Skeletal muscle cell (primary cell): ENCODE measurements around the gene TLCD3A.
"Not testable (repeated sequence)": the region's sequence is repeated elsewhere in the genome, so short reads cannot be mapped to it uniquely, and the experiment has no call there.

Experiments used
- DNase-seq: peaks from one replicate; pipeline ENCODE4 v3.0.0-alpha.2; 2010; ENCODE audit warnings: low read depth
- H3K4me3 ChIP-seq: 2 replicates; pipeline ENCODE4 v1.5.1; 2011; ENCODE audit warnings: low read depth, mild to moderate bottlenecking, control low read depth, low read length, moderate library complexity

Gene TLCD3A

DNA sequence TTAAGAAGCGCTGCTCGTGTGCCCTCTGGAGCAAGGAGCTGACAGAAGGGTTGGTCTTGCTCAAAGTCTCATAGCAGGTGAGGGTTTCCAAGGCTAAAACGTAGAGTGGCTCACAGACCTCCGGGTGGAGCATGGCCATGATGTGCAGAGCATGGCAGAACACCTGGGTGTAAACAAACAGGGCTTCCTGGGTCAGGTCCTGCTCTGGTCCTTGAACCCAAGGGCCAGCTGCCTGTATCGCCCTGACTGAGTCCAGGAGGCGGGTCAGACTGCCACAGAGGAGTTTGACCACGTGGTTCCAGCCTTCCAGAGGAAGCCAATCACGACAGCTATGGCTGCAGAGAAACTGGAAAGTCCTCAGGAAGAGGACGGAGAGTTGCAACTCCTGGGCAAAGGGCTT, 12.5 kb downstream of the TLCD3A start:
- DNase-seq: no peak
- no peak overlapping the region for H3K4me3 ChIP-seq

DNA sequence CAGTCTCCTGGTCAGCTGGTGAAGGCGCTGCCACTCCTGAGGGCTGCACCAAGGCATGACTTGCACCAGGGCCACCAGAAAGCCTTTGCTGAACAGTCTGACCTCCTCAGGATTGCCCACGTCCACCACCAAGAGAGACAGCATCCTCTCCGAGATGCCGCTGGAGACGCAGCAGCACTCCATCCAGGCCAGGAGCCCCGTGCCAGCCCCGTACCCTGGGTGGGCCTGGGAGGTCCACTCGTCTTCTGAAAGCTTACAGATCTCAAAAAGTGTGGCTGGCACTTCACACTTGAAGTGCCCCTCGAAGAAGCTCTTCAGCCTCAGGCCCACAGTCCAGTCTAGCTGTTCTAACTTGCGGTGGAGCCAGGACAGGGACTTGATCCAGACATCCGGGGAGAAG, 13.0 kb downstream of the TLCD3A start:
- H3K4me3 ChIP-seq: no peak overlapping the region
- no peak for DNase-seq

DNA sequence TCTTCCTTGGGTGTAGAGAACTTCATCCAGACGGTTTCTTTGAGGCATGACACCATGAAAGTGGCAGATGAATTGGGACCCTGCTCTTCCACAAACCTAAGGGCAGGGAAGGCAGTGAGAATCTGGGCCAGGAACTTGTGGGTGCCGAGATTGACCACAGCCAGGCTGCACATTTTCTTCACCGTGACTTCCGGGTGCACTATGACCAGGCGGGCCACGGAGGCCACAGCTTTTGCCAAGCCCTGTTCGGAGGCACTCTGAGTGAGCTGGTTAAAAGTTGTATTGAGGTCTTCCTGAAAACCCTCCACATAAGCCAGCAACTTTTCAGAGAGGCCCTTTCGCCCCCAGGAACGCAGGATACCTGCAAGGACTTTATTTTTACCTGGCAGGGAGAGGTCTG, 13.8 kb downstream of the TLCD3A start:
- DNase-seq: no peak

DNA sequence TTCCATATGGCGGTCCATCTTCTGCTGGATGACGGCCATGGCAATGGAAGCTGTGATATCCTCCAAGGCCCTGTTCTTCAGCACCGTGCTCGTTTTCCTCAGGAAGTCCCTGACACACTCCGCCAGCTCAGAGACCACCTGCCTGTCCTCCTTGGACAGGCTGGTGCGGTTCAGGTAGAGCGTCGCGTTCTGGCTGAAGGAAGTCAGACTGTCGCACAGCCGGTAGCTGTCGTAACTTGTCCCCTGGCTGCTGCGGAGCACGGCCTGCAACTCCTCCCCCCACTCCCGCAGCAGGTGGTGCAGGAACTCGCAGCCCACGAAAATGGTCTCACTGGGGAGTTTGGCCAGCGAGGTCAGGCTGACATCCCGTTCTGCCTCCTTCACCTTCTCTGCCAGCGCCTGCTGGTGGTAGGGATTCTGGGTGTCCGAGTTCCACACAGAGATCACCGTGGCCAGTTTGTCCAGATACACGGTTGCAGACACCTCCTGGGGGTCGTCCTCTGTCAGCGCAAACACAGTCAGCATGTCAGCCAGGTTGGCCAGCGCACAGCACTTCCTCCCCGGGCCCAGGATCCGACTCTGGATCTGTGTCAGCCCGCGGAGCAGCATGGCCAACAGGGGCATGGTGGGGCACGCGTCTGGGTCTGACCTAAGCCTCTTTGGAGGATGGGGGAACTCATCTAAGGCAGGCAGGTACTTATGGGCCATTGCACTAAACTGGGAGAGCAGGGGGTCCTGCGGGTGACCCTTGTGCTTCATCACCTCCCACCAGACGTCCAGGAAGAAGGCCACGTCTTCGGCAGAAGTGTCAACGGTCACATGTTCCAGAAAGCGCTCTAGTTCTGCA, 14.6 kb downstream of the TLCD3A start:
- DNase-seq: no peak
- no peak overlapping the region for H3K4me3 ChIP-seq

More for the DNA sequence above, 13.8 kb downstream of the TLCD3A start:
- H3K4me3 ChIP-seq: no peak overlapping the region

DNA sequence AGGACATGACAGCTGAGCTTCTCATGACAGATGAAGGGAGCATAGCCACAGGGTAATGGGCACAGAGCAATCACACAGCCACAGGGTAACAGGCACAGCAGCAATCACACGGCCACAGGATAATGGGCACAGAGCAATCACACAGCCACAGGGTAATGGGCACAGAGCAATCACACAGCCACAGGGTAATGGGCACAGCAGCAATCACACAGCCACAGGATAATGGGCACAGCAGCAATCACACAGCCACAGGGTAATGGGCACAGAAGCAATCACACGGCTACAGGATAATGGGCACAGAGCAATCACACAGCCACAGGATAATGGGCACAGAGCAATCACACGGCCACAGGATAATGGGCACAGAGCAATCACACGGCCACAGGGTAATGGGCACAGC, 16.2 kb downstream of the TLCD3A start:
- DNase-seq, H3K4me3 ChIP-seq: not testable (repeated sequence)

DNA sequence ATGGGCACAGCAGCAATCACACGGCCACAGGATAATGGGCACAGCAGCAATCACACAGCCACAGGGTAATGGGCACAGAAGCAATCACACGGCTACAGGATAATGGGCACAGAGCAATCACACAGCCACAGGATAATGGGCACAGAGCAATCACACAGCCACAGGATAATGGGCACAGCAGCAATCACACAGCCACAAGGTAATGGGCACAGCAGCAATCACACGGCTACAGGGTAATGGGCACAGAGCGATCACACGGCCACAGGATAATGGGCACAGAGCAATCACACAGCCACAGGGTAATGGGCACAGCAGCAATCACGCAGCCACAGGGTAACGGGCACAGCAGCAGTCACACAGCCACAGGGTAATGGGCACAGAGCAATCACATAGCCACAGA, 17.0 kb downstream of the TLCD3A start:
- not testable (repeated sequence) for DNase-seq, H3K4me3 ChIP-seq

DNA sequence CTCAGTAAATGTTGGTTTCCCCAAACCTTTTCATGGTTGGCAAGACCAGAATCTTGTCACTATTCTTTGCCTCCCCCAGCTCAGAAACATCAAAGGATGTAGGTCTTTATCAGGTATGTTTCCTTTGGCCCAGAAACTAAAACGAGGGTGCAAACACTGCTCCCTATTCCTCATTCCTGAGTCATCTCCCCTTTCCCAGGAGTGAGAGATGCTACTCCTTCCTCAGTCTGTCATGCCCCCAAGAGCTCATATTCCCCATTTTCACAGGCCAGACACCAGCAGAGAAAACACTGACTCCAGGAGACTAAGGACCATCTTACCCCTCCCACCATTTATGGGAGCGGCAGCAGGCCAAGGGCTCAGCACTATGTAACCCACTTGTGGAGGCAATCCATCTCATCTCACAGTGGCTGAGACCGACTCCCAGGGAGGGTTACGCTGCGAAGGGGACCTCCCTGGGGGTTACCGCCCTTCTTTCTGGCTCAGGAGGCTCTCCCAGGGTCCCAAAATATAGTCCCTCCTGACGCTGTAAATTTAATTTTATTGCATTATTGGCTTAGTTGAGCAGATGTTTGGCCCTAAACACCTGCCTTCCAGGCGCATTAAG, 18.1 kb downstream of the TLCD3A start:
- H3K4me3 ChIP-seq: peak overlapping the region; percentile 80
- DNase-seq: no peak

DNA sequence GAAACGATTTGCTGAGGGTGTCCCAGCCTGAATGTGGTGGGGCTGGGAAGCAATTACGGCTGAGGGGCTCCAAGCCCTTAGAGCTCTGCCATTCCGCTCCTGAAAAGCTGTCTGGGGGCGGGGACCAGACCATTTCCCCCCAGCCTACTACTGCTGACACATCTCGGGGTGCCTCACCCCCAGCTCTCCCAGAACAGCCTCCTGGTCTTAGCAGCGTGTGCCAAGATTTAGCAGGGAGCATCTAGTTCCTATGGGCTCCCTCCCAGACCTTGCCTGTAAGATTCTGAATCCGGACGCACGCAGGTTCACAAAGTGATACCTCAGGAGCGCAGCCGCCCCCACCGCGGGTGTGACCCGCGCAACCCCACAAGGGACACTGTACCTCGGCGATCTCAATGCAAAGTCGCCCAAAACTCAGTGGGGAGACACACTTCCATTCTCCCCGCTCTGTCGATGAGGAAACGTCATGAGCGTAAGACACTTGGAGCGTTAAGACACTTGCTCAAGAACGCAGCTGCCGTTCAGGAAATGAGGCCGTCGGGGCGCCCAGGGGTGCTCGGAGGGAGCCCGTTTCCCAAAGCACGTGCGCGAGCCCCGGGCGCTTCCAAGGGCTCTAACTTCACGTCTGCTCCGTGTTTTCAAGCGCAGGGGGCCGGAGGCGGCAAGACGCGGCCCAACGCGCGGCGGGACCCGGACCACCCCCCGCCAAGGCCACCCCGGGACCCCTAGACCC, 19.0 kb downstream of the TLCD3A start:
- no peak for DNase-seq
- H3K4me3 ChIP-seq: peak overlapping the region; percentile 80

DNA sequence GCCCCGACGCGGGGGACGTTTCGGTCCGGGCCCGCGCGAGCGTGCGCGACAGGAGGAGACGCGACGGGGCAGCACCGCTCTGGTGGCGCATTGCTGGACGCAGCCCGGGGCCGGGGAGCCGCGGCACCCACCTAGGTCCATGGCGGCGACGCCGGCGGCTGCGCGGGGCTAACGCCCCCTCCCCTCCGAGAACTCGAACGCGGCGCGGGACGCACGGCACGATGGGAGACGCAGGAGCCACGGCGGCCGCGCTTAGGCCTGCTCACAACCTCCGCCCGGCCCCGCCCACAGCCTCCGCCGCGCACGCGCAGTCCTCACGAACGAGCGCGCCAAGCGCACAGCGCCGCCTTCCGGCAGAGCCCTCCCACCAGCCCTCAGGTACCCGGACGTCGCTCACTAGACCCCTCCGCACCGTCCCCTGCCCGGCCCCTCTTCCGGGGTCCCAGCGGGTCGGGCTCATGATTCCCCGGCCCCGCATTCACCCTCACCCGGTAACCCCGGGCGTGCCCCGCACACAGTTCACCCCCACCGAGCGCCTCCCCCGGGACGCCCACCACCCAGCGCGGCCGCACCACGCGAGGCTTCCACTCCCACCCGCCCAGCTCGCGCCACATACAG, 19.7 kb downstream of the TLCD3A start, which contains the start of gene GEMIN4:
Gene GEMIN4 (minus strand): TSS at position 263 of the 618 bp plus-strand sequence. CDS start 122 bp downstream, at position 141.
- DNase-seq: peak; percentile 47

DNA sequence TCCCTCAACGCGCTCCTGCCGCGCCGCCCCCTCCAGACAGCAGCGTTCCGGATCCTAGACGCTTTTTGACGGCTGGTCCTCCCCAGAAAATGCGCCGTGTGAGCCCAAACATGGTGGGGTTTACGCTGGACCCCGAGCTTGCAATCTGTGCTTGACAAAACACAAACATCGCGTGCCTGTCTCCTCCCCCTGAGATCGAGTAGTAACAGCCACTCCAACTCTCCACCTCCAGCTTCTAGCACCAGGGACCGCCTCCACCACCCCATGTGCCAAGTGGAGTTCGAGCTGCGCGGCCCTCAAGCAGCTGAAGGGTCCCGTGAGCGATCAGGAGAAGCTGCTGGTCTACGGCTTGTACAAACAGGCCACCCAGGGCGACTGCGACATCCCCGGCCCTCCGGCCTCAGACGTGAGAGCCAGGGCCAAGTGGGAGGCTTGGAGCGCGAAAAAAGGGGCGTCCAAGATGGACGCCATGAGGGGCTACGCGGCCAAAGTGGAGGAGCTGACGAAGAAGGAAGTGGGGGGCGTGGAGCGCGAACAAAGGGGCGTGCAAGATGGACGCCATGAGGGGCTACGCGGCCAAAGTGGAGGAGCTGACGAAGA, 20.3 kb downstream of the TLCD3A start:
- DNase-seq: no peak

More for the DNA sequence above, 19.7 kb downstream of the TLCD3A start, which contains the start of gene GEMIN4:
- H3K4me3 ChIP-seq: peak within 1 kb of the TSS; percentile 80

DNA sequence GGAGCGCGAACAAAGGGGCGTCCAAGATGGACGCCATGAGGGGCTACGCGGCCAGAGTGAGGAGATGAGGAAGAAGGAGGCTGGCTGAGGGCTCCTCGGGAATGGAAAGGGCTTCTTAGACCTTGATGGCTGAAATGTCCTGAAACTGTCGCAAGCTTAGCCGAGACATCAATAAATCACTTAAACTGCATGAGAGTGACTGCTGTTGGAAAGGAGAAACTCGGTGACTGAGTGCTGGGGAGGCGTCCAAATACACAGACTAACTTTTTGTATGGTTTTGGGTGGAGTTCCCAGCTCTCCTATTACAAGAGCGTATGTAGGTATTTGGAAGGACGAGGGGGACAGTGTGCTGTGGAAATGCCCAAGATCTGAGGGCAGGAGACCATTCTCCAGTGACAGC, 21.0 kb downstream of the TLCD3A start:
- DNase-seq: no peak
- no peak overlapping the region for H3K4me3 ChIP-seq

More for the DNA sequence above, 20.3 kb downstream of the TLCD3A start:
- H3K4me3 ChIP-seq: peak overlapping the region; percentile 80

DNA sequence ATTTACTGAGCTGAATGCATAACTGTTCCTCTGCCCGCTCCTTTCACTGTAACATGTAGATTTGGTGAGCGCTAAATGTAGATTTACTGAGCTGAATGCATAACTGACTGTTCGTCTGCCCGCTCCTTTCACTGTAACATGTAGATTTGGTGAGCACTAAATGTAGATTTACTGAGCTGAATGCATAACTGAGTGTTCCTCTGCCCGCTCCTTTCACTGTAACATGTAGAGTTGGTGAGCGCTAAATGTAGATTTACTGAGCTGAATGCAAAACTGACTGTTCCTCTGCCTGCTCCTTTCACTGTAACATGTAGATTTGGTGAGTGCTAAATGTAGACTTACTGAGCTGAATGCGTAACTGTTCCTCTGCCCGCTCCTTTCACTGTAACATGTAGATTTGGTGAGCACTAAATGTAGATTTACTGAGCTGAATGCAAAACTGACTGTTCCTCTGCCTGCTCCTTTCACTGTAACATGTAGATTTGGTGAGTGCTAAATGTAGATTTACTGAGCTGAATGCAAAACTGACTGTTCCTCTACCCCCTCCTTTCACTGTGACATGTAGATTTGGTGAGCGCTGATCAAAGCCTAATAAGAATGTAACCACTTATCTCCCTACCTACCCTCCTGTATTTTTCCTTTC, 23.0 kb downstream of the TLCD3A start:
- DNase-seq, H3K4me3 ChIP-seq: not testable (repeated sequence)

DNA sequence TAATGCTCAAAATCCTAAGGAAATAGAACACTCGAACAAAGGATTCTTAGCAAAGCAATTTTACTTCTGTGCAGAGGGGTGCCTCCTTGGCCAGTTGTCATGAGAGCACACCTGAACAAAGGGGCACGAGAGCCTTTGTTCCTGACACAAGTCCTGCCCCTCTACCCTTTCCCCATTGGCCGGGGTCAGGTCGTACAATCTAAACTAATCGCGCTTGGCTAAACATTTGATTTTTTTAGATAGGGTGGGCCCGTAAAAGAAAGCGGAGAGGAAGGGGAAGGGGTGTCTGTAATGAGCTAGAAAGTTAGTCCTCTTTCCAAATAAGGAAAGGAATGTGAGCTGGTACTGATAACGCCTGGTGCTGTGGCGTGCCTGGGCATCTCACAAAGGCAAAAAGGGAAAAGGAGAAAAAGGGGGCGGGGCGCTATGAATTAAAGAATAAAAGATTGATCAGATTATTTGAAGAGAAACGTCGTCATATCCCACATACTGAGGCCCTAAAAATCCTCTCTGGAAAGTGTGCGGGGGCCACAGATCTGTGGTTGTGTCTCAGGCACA, 23.7 kb downstream of the TLCD3A start:
- not testable (repeated sequence) for DNase-seq, H3K4me3 ChIP-seq

DNA sequence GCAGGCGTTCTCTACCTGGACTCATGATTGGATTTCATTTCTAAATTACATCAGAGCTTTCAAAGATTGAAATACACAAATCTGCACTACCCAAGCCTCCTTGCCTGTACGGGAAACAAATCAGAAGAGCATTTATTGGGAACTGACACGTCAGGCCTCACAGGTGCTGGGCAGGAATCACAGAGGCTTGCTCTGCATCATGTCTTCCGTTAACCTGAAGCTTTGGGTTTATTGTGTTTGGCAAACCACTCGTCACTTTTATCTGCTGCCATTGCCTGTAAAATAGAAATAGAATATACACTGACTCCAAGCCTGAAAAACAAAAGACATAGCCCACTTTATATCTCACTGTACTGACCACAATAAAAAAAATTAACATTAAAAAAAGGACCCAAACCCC, 27.6 kb downstream of the TLCD3A start:
- no peak overlapping the region for H3K4me3 ChIP-seq
- DNase-seq: no peak

DNA sequence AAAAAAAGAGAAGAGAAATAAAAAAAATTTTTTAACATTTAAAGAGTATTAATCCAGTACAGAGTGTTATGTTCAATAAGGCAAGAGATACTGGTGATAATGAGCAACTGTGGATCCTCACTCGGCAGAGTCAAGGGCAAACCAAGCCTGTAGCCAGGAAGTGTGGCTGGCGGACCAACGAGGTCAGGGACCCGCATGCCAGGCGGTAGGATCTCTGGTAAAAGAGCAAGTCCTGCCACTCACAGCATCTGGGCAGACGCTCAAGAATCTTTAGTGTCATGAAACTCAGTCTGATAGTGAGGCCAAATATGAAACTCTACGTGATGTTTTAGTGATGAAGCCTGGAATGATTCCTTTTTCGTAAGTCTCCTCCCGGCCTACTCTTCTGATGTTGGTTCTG, 28.0 kb downstream of the TLCD3A start:
- H3K4me3 ChIP-seq: no peak overlapping the region
- no peak for DNase-seq

DNA sequence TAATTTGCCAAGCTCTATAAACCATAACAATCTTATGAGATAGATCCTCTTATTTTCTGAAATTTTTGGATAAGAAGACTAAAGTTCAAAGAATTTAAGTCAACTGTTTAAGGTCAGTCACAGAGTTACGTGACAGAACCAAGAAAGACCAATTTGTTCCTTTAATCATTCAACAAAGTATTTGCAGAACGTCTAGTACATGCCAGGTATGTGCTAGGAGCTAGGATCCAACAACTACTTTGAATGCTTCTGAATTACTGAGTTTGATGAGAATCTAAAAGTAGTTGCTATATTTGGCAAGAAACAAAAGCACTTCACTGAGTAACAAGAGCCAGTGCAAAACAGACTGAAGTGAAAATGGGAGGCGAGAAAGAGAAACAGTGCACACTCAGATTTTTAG, 34.7 kb downstream of the TLCD3A start:
- no peak for DNase-seq

DNA sequence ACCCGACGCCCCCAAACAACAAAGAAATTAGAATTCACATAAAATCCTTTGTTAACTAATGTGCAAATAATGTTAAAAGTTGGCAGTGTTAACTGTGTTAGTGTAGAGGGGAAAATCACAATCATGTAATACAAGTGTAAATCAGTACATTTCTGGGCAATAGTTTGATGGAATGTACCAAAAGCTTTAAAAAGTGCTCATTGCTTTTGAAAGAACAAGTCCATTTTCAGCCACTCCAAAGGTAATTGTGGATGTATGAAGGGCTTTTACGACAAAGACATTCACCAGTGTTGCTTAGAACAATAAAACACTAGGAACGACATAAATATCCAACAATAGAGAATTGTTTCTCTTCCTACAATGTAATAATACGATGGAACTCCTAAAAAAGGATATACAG, 40.6 kb downstream of the TLCD3A start:
- H3K4me3 ChIP-seq: no peak overlapping the region
- DNase-seq: no peak

More for the DNA sequence above, 34.7 kb downstream of the TLCD3A start:
- no peak overlapping the region for H3K4me3 ChIP-seq

DNA sequence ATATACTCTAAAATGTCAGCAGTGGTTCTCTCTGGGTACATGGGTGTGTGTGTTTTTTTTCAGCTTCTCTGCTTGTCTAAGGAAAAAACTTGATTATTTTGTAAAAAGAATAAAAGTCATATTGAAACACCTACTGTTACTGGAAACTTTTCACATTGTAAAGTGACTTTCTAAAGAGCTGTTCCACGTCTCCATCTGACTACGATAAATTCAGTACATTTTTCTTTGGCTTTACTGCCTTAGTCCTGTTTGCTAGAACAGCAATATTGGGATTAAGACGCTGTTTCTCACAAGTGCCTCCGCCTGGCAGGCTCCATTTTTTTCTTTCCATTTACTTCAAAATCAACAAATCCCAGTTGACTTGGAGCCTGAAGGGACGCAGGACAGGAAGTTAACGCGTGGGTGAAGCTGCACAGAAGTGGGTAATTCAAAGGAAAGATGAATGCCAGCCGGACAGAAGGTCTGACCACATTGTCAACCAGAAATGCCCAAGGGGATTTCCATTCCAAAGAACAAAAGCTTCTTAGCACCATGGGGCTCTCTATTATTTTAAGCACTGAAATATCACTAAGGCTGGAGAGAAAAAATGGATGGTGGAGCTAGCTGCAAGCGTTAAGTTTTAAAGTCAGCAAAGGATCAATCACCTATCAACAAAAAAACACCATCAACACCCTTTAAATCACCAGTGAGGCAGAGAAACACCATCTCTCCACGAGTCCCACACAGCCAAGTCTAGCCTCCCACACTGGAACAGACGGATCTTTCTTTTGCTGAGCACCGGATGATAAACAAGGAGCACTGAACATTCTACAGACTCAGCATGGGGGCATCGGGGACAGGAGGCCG, 41.3 kb downstream of the TLCD3A start:
- no peak overlapping the region for H3K4me3 ChIP-seq
- DNase-seq: no peak
